WTC11 (cell line): ENCODE measurements around the gene PIGQ. TPM values are rescaled to one million over a fixed set of nuclear protein-coding genes. Genes with fewer than 3 reads are reported as not detected.

Experiments
- ATAC-seq: fragments of 200-7000 bp; cut with Tn5 transposase; 2 replicates; pipeline ENCODE4 v1.10.0; 2021; ENCODE audit warnings: mild to moderate bottlenecking, moderate library complexity
- CTCF ChIA-PET: fragments of 300-600 bp; sonication (Branson Sonifier 250); formaldehyde crosslinking; loops from one replicate; lab custom pipeline; 2021; ENCODE audit warnings: antibody characterized with exemption; lab: Charles Lee
- POLR2A ChIA-PET: fragments of 350-600 bp; sonication (Branson Sonifier 250); formaldehyde crosslinking; loops from one replicate; lab custom pipeline; 2021; ENCODE audit warnings: antibody characterized with exemption; lab: Charles Lee
- DNase-seq: peaks from one replicate; pipeline ENCODE4 v3.0.0; 2021; ENCODE audit warnings: low spot score
- H3K27ac Mint-ChIP-seq: 2 replicates; pipeline ENCODE4 v1.8.0; 2021; ENCODE audit warnings: mixed read lengths
- H3K27me3 Mint-ChIP-seq: 2 replicates; pipeline ENCODE4 v1.8.0; 2021; ENCODE audit warnings: low read depth, mild to moderate bottlenecking, moderate library complexity, mixed read lengths
- H3K36me3 Mint-ChIP-seq: 2 replicates; pipeline ENCODE4 v1.8.0; 2021; ENCODE audit warnings: mixed read lengths
- H3K4me1 Mint-ChIP-seq: 2 replicates; pipeline ENCODE4 v1.8.0; 2022; ENCODE audit warnings: mixed read lengths
- H3K4me3 Mint-ChIP-seq: 2 replicates; pipeline ENCODE4 v1.8.0; 2021; ENCODE audit warnings: mild to moderate bottlenecking, moderate library complexity, mixed read lengths
- H3K9me3 Mint-ChIP-seq: 2 replicates; pipeline ENCODE4 v1.8.0; 2021; ENCODE audit warnings: mixed read lengths
- ATF1 ChIP-seq: sonication (generic); formaldehyde crosslinking; IDR thresholded peaks from 2 replicates; pipeline ENCODE4 v1.8.1; 2023; ENCODE audit warnings: mild to moderate bottlenecking, moderate library complexity, missing genetic modification reagents
- ELF4 ChIP-seq: sonication (generic); formaldehyde crosslinking; IDR thresholded peaks from 2 replicates; pipeline ENCODE4 v1.8.1; 2022; ENCODE audit warnings: low read depth, mild to moderate bottlenecking, moderate library complexity, missing genetic modification reagents
- FOXP1 ChIP-seq: sonication (generic); formaldehyde crosslinking; IDR thresholded peaks from 2 replicates; pipeline ENCODE4 v1.8.0; 2022; ENCODE audit warnings: missing genetic modification reagents, mild to moderate bottlenecking, moderate library complexity, borderline replicate concordance
- GABPB1 ChIP-seq: sonication (generic); formaldehyde crosslinking; IDR thresholded peaks from 2 replicates; pipeline ENCODE4 v1.8.1; 2023; ENCODE audit warnings: mild to moderate bottlenecking, missing genetic modification reagents
- HMGA2 ChIP-seq: fragments of 250-450 bp; sonication (Bioruptor Pico); IDR thresholded peaks from 2 replicates; pipeline ENCODE4 v1.4.0; 2021; ENCODE audit warnings: mild to moderate bottlenecking, moderate library complexity
- JUN ChIP-seq: sonication (generic); formaldehyde crosslinking; IDR thresholded peaks from 2 replicates; pipeline ENCODE4 v1.8.0; 2023; ENCODE audit warnings: mild to moderate bottlenecking, missing genetic modification reagents
- MXD4 ChIP-seq: fragments of 250-450 bp; sonication (Bioruptor Pico); IDR thresholded peaks from 2 replicates; pipeline ENCODE4 v1.8.0; 2021; ENCODE audit warnings: mild to moderate bottlenecking, moderate library complexity, borderline replicate concordance
- NFATC4 ChIP-seq: fragments of 250-450 bp; sonication (Bioruptor Pico); IDR thresholded peaks from 2 replicates; pipeline ENCODE4 v1.9.0; 2021; ENCODE audit warnings: mild to moderate bottlenecking
- NR2C2 ChIP-seq: sonication (generic); formaldehyde crosslinking; IDR thresholded peaks from 2 replicates; pipeline ENCODE4 v1.8.0; 2022; ENCODE audit warnings: mild to moderate bottlenecking, missing genetic modification reagents
- NR3C1 ChIP-seq: sonication (generic); formaldehyde crosslinking; conservative IDR thresholded peaks from 2 replicates; pipeline ENCODE4 v1.8.1; 2023; ENCODE audit warnings: low read depth, mild to moderate bottlenecking, missing genetic modification reagents
- OVOL2 ChIP-seq: fragments of 250-450 bp; sonication (Bioruptor Pico); IDR thresholded peaks from 2 replicates; pipeline ENCODE4 v1.9.0; 2021; ENCODE audit warnings: mild to moderate bottlenecking, borderline replicate concordance
- SMAD3 ChIP-seq: sonication (generic); formaldehyde crosslinking; IDR thresholded peaks from 2 replicates; pipeline ENCODE4 v1.8.0; 2022; ENCODE audit warnings: missing genetic modification reagents, mild to moderate bottlenecking, borderline replicate concordance
- SOX15 ChIP-seq: fragments of 250-450 bp; sonication (Bioruptor Pico); IDR thresholded peaks from 2 replicates; pipeline ENCODE4 v1.9.0; 2021; ENCODE audit warnings: mild to moderate bottlenecking
- TP53 ChIP-seq: sonication (generic); formaldehyde crosslinking; IDR thresholded peaks from 2 replicates; pipeline ENCODE4 v1.8.1; 2023; ENCODE audit warnings: mild to moderate bottlenecking, missing genetic modification reagents
- USF2 ChIP-seq: sonication (generic); formaldehyde crosslinking; IDR thresholded peaks from 2 replicates; pipeline ENCODE4 v1.8.1; 2023; ENCODE audit warnings: mild to moderate bottlenecking, missing genetic modification reagents, moderate library complexity
- ZNF121 ChIP-seq: sonication (generic); formaldehyde crosslinking; IDR thresholded peaks from 2 replicates; pipeline ENCODE4 v1.8.0; 2023; ENCODE audit warnings: missing genetic modification reagents
- ZNF219 ChIP-seq: sonication (generic); formaldehyde crosslinking; IDR thresholded peaks from 2 replicates; pipeline ENCODE4 v1.8.0; 2023; ENCODE audit warnings: missing genetic modification reagents, mild to moderate bottlenecking, borderline replicate concordance
- ZNF232 ChIP-seq: sonication (generic); formaldehyde crosslinking; IDR thresholded peaks from 2 replicates; pipeline ENCODE4 v1.8.0; 2022; ENCODE audit warnings: mild to moderate bottlenecking, missing genetic modification reagents
- ZNF263 ChIP-seq: sonication (generic); formaldehyde crosslinking; IDR thresholded peaks from 2 replicates; pipeline ENCODE4 v1.8.1; 2022; ENCODE audit warnings: low read depth, mild to moderate bottlenecking, moderate library complexity, missing genetic modification reagents
- ZNF423 ChIP-seq: fragments of 250-450 bp; sonication (Bioruptor Pico); IDR thresholded peaks from 2 replicates; pipeline ENCODE4 v2.1.2; 2022; ENCODE audit warnings: mild to moderate bottlenecking, moderate library complexity
- ZSCAN18 ChIP-seq: fragments of 250-450 bp; sonication (Bioruptor Pico); IDR thresholded peaks from 2 replicates; pipeline ENCODE4 v2.1.2; 2022; ENCODE audit warnings: mild to moderate bottlenecking, moderate library complexity
- total RNA-seq: library from RNA; stranded (reverse); gene quantifications from 3 replicates; pipeline ENCODE4 v1.2.3, GENCODE V29; 2021
- TF ChIP-seq, protein P1 (sequence below): fragments of 250-450 bp; sonication (Bioruptor Pico); IDR thresholded peaks from 2 replicates; pipeline ENCODE4 v1.9.0; 2021; ENCODE audit warnings: mild to moderate bottlenecking
- TF ChIP-seq, protein P2 (sequence below): sonication (generic); formaldehyde crosslinking; IDR thresholded peaks from 2 replicates; pipeline ENCODE4 v1.8.1; 2023; ENCODE audit warnings: mild to moderate bottlenecking, moderate library complexity, missing genetic modification reagents
- TF ChIP-seq, protein P3 (sequence below): sonication (generic); formaldehyde crosslinking; IDR thresholded peaks from 2 replicates; pipeline ENCODE4 v1.8.1; 2022; ENCODE audit warnings: mild to moderate bottlenecking, moderate library complexity, missing genetic modification reagents
- TF ChIP-seq, protein P4 (sequence below): sonication (generic); formaldehyde crosslinking; IDR thresholded peaks from 2 replicates; pipeline ENCODE4 v1.8.1; 2023; ENCODE audit warnings: mild to moderate bottlenecking, missing genetic modification reagents, moderate library complexity

PIGQ gene
- total RNA-seq, 1 experiment from 2014 or later: 63.7 TPM

DNA sequence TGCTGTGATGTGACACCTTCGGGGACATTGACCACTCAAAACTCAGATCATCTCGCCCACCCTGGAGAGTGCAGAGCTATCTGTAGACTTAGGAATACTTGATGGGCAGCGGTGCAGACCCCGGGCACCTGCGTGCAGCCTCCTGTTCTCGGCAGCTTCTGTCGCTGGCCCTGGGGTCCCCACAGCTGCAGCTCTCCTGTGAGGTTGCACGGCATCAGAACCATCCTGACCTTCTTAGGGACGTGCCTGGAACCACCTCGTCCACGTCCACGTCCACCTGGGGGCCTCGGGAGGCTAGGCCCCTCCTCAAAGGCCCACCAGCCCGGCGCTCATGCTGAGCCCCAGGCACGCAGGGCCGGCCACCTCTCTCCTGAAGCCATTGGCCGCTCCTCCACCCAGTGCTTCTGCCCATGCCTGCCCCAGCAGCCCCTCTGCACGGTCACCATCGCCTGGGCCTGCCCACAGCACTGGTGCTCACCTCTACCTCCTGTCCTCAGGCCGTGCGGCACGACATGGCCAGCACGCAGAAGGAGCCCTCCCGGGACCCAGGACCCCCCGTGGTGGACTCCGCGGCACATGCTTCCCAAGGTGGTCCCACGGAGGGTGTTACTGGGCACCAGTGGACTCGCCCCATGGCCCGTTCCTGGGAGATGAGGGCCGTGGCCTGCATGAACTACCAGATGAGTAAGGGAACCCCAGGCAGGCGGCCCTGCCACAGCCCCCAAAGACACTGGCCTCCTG, 58.7 kb downstream of the PIGQ start:
- H3K4me1 Mint-ChIP-seq: peaks cover 24% of the 10 kb centered on the region
- peak overlapping the region; percentile 89 for H3K27ac Mint-ChIP-seq

GRCh38 chr16:629185-629832, 59.5 kb downstream of the PIGQ start:
- Mint-ChIP-seq H3K9me3 (no peaks in the 10 kb centered on the region), H3K4me1 (peaks cover 20% of the 10 kb centered on the region), H3K4me3 (no peak overlapping the region), H3K27ac (peak overlapping the region; percentile 89), H3K36me3 (peaks cover 3% of the 10 kb centered on the region; the same call in 1 of the 2 replicates), H3K27me3 (no peaks in the 10 kb centered on the region)
- CTCF ChIA-PET: interaction anchor here (1.0 to 2.7 kb wide), 3 partner anchors 19 to 50 kb away, joined by 3 to 18 read pairs (median 4); partner anchors contain the start of gene RHOT2
- POLR2A ChIA-PET: interaction anchor here (0.9 kb wide), 1 partner anchor 91 kb away, joined by 3 read pairs; no protein-coding TSS in a partner anchor
- ATAC-seq (no peak), DNase-seq (no peak)
- TF ChIP-seq, protein P1, sequence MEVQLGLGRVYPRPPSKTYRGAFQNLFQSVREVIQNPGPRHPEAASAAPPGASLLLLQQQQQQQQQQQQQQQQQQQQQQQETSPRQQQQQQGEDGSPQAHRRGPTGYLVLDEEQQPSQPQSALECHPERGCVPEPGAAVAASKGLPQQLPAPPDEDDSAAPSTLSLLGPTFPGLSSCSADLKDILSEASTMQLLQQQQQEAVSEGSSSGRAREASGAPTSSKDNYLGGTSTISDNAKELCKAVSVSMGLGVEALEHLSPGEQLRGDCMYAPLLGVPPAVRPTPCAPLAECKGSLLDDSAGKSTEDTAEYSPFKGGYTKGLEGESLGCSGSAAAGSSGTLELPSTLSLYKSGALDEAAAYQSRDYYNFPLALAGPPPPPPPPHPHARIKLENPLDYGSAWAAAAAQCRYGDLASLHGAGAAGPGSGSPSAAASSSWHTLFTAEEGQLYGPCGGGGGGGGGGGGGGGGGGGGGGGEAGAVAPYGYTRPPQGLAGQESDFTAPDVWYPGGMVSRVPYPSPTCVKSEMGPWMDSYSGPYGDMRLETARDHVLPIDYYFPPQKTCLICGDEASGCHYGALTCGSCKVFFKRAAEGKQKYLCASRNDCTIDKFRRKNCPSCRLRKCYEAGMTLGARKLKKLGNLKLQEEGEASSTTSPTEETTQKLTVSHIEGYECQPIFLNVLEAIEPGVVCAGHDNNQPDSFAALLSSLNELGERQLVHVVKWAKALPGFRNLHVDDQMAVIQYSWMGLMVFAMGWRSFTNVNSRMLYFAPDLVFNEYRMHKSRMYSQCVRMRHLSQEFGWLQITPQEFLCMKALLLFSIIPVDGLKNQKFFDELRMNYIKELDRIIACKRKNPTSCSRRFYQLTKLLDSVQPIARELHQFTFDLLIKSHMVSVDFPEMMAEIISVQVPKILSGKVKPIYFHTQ (CRISPR knock-in tag): no peak
- TF ChIP-seq FOXP1 (CRISPR knock-in tag) (no peak), ZNF232 (CRISPR knock-in tag) (no peak), ELF4 (CRISPR knock-in tag) (no peak), NR2C2 (CRISPR knock-in tag) (no peak), ZNF121 (CRISPR knock-in tag) (0 out of 2 replicates have a peak, but pooled peaks have one; percentile 34)
- TF ChIP-seq, protein P2, sequence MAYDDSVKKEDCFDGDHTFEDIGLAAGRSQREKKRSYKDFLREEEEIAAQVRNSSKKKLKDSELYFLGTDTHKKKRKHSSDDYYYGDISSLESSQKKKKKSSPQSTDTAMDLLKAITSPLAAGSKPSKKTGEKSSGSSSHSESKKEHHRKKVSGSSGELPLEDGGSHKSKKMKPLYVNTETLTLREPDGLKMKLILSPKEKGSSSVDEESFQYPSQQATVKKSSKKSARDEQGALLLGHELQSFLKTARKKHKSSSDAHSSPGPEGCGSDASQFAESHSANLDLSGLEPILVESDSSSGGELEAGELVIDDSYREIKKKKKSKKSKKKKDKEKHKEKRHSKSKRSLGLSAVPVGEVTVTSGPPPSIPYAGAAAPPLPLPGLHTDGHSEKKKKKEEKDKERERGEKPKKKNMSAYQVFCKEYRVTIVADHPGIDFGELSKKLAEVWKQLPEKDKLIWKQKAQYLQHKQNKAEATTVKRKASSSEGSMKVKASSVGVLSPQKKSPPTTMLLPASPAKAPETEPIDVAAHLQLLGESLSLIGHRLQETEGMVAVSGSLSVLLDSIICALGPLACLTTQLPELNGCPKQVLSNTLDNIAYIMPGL (CRISPR knock-in tag): 0 out of 2 replicates have a peak, but pooled peaks have one; percentile 29

More for the DNA sequence above, 58.7 kb downstream of the PIGQ start:
- H3K36me3 Mint-ChIP-seq: peaks cover 3% of the 10 kb centered on the region; the same call in 1 of the 2 replicates
- ATAC-seq: no peak
- CTCF ChIA-PET: interaction anchor here (1.0 to 2.2 kb wide), 2 partner anchors 20 to 46 kb away, joined by 4 to 8 read pairs; partner anchors contain the start of gene WDR90
- DNase-seq: no peak
- no peaks in the 10 kb centered on the region for H3K27me3 Mint-ChIP-seq
- H3K4me3 Mint-ChIP-seq: no peak overlapping the region
- POLR2A ChIA-PET: no interaction called here
- H3K9me3 Mint-ChIP-seq: no peaks in the 10 kb centered on the region
- TF ChIP-seq MXD4 (CRISPR knock-in tag) (no peak), NFATC4 (CRISPR knock-in tag) (no peak), JUN (CRISPR knock-in tag) (no peak), ZSCAN18 (CRISPR knock-in tag) (no peak), ZNF219 (CRISPR knock-in tag) (no peak), ZNF263 (CRISPR knock-in tag) (no peak), NR3C1 (no peak), ZNF423 (no peak), TP53 (no peak), HMGA2 (CRISPR knock-in tag) (no peak), GABPB1 (CRISPR knock-in tag) (no peak), SMAD3 (CRISPR knock-in tag) (no peak), OVOL2 (CRISPR knock-in tag) (no peak), USF2 (CRISPR knock-in tag) (no peak), ATF1 (no peak), ZNF232 (CRISPR knock-in tag) (no peak), SOX15 (CRISPR knock-in tag) (no peak)
- TF ChIP-seq, protein P3, sequence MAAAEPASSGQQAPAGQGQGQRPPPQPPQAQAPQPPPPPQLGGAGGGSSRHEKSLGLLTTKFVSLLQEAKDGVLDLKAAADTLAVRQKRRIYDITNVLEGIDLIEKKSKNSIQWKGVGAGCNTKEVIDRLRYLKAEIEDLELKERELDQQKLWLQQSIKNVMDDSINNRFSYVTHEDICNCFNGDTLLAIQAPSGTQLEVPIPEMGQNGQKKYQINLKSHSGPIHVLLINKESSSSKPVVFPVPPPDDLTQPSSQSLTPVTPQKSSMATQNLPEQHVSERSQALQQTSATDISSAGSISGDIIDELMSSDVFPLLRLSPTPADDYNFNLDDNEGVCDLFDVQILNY (CRISPR knock-in tag): no peak
- TF ChIP-seq, protein P1 (CRISPR knock-in tag): no peak
- TF ChIP-seq, protein P4, sequence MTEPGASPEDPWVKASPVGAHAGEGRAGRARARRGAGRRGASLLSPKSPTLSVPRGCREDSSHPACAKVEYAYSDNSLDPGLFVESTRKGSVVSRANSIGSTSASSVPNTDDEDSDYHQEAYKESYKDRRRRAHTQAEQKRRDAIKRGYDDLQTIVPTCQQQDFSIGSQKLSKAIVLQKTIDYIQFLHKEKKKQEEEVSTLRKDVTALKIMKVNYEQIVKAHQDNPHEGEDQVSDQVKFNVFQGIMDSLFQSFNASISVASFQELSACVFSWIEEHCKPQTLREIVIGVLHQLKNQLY (CRISPR knock-in tag): no peak
- TF ChIP-seq, all 79 proteins: peak for 0
